Suprapubic skin (tissue), 4 donors: Measurements from ENCODE around the gene EOMES. TPM values are rescaled to one million over a fixed set of nuclear protein-coding genes. Genes with fewer than 3 reads are reported as not detected.

Experiments
- DNase-seq, 2 donors: peaks; one replicate each; pipeline ENCODE4 v3.0.0-alpha.2; 2019; ENCODE audit warnings: low spot score in 2 of 2
- H3K27ac ChIP-seq: fragments of 200-600 bp; sonication (generic); one replicate; pipeline ENCODE4 v1.5.1; 2019
- H3K27me3 ChIP-seq: fragments of 200-600 bp; sonication (generic); one replicate; pipeline ENCODE4 v1.5.1; 2019
- H3K36me3 ChIP-seq: fragments of 200-600 bp; sonication (generic); one replicate; pipeline ENCODE4 v1.5.1; 2019
- H3K4me1 ChIP-seq: fragments of 200-600 bp; sonication (generic); one replicate; pipeline ENCODE4 v1.5.1; 2019
- H3K4me3 ChIP-seq: fragments of 200-600 bp; sonication (generic); one replicate; pipeline ENCODE4 v1.5.1; 2019; ENCODE audit warnings: mild to moderate bottlenecking
- H3K9me3 ChIP-seq: fragments of 200-600 bp; sonication (generic); one replicate; pipeline ENCODE4 v1.5.1; 2019
- EP300 ChIP-seq: sonication (generic); formaldehyde crosslinking; IDR thresholded peaks from one replicate; pipeline ENCODE4 v1.6.1; 2017; ENCODE audit warnings: antibody characterized with exemption
- POLR2A ChIP-seq, 2 donors: fragments of 450-650 bp; IDR thresholded peaks; one replicate each; pipeline ENCODE4 v1.6.1; 2017; ENCODE audit warnings: antibody characterized with exemption in 2 of 2, mild to moderate bottlenecking in 2 of 2, moderate library complexity in 2 of 2
- POLR2AphosphoS5 ChIP-seq, 3 donors: sonication (generic); formaldehyde crosslinking; IDR thresholded peaks; one replicate each; pipeline ENCODE4 v1.6.1; 2017; ENCODE audit warnings: antibody characterized with exemption in 3 of 3
- WGBS: methylation state at CpG from one replicate; pipeline ENCODE4 v1.1.5; 2018; 5-methylcytosine and 5-hydroxymethylcytosine counted together
- total RNA-seq, 4 donors: library from RNA; depleted of rRNA; stranded (reverse); fragments of >200 nt; gene quantifications; one replicate each; pipeline ENCODE4 v1.1.0, GENCODE V29; 2016
- TF ChIP-seq, protein P1 (sequence below), 2 donors: fragments of 200-600 bp in 1 of 2; fragments of 450-650 bp in 1 of 2; sonication (generic) in 1 of 2; IDR thresholded peaks; one replicate each; pipeline ENCODE4 v1.5.1; 2016 to 2019; ENCODE audit warnings: antibody characterized with exemption in 2 of 2, mild to moderate bottlenecking in 1 of 2, moderate library complexity in 1 of 2

EOMES gene
- total RNA-seq, 4 donors from 2014 or later, result not detected

DNA sequence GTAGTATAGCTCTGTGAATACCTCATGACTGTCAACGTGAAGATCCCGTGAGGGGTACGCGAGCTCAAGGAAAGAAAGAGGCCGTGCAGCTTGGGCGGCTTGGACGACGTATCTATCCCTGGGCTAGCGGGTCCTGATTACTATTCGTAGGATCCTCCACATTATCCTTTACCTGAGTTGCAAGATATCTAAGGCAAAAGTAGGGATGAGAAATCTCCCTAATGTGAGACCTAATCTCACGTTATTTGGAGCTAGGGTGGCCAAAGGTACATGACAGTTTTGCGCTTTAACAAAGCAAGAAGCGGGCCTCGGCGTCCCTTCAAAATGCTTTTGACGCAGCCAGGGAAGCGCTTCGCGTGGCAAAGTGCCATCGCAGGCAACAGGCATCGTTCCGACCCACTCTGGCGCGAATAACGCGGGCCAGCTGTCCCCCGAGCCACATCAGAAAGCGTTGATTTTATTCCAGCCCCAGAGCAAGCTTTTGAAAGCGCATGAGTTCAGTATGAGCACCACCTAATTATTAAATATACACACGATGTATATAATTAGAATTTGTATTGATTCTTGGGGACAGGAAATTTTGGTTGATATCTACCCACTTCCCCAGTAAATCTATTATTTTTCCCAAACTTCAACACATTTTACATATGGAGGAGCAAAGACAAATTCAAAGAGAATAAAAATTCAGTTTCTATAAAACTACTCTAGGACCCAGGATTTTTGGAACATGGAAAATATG lies 2.5 kb upstream of the EOMES start:
- no peak overlapping the region for H3K4me3 ChIP-seq
- TF ChIP-seq, protein P1, sequence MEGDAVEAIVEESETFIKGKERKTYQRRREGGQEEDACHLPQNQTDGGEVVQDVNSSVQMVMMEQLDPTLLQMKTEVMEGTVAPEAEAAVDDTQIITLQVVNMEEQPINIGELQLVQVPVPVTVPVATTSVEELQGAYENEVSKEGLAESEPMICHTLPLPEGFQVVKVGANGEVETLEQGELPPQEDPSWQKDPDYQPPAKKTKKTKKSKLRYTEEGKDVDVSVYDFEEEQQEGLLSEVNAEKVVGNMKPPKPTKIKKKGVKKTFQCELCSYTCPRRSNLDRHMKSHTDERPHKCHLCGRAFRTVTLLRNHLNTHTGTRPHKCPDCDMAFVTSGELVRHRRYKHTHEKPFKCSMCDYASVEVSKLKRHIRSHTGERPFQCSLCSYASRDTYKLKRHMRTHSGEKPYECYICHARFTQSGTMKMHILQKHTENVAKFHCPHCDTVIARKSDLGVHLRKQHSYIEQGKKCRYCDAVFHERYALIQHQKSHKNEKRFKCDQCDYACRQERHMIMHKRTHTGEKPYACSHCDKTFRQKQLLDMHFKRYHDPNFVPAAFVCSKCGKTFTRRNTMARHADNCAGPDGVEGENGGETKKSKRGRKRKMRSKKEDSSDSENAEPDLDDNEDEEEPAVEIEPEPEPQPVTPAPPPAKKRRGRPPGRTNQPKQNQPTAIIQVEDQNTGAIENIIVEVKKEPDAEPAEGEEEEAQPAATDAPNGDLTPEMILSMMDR (IDR thresholded peaks at IDR 0.05), result no peak
- no peak for TF ChIP-seq POLR2A (IDR thresholded peaks at IDR 0.05)
- TF ChIP-seq POLR2AphosphoS5 (IDR thresholded peaks at IDR 0.05), result no peak
- DNase-seq, result no peak
- H3K9me3 ChIP-seq, result no peaks in the 10 kb centered on the region
- no peaks in the 10 kb centered on the region for H3K36me3 ChIP-seq
- H3K27me3 ChIP-seq, result peaks cover 100% of the 10 kb centered on the region
- peaks cover 50% of the 10 kb centered on the region for H3K4me1 ChIP-seq
- no peak overlapping the region for H3K27ac ChIP-seq
- WGBS, result 11% methylated on average over 30 of the region's 30 CpGs

- 7% methylated on average over 37 of the region's 37 CpGs for WGBS
- Histone ChIP-seq H3K4me3 (peak overlapping the region; percentile 21), H3K36me3 (no peaks in the 10 kb centered on the region), H3K27ac (no peak overlapping the region), H3K4me1 (peaks cover 43% of the 10 kb centered on the region), H3K9me3 (no peaks in the 10 kb centered on the region), H3K27me3 (peaks cover 100% of the 10 kb centered on the region)
- TF ChIP-seq, protein P1 (IDR thresholded peaks at IDR 0.05), result no peak
- TF ChIP-seq POLR2AphosphoS5 (IDR thresholded peaks at IDR 0.05), result no peak
- no peak for TF ChIP-seq EP300
- TF ChIP-seq POLR2A (IDR thresholded peaks at IDR 0.05), result no peak
- DNase-seq, result no peak
Measured at GRCh38 chr3:27723815-27724458, 1.8 kb upstream of the EOMES start.

- no peak for DNase-seq
- H3K36me3 ChIP-seq, result no peaks in the 10 kb centered on the region
- 5% methylated on average over 15 of the region's 15 CpGs for WGBS
- no peaks in the 10 kb centered on the region for H3K9me3 ChIP-seq
- peaks cover 38% of the 10 kb centered on the region for H3K4me1 ChIP-seq
- no peak overlapping the region for H3K27ac ChIP-seq
- H3K4me3 ChIP-seq, result peak overlapping the region; percentile 21
- peaks cover 97% of the 10 kb centered on the region for H3K27me3 ChIP-seq
- TF ChIP-seq EP300 (no peak), POLR2AphosphoS5 (IDR thresholded peaks at IDR 0.05) (no peak), POLR2A (IDR thresholded peaks at IDR 0.05) (no peak)
- TF ChIP-seq, protein P1 (IDR thresholded peaks at IDR 0.05), result no peak
Measured at GRCh38 chr3:27723456-27723814, 1.3 kb upstream of the EOMES start.

GRCh38 chr3:27723001-27723445 lies 900 bp upstream of the EOMES start:
- no peak for DNase-seq
- TF ChIP-seq, protein P1 (IDR thresholded peaks at IDR 0.05), result no peak
- no peak for TF ChIP-seq POLR2A (IDR thresholded peaks at IDR 0.05)
- TF ChIP-seq EP300, result no peak
- TF ChIP-seq POLR2AphosphoS5 (IDR thresholded peaks at IDR 0.05), result no peak
- H3K27ac ChIP-seq, result no peak overlapping the region
- no peaks in the 10 kb centered on the region for H3K9me3 ChIP-seq
- peaks cover 97% of the 10 kb centered on the region for H3K27me3 ChIP-seq
- 5% methylated on average over 13 of the region's 13 CpGs for WGBS
- H3K36me3 ChIP-seq, result no peaks in the 10 kb centered on the region
- peaks cover 36% of the 10 kb centered on the region for H3K4me1 ChIP-seq
- H3K4me3 ChIP-seq, result peak overlapping the region; percentile 21

- no peak for DNase-seq
Measured at GRCh38 chr3:27720899-27721716, 1.0 kb downstream of the EOMES start.

More at GRCh38 chr3:27720899-27721716, 1.0 kb downstream of the EOMES start:
- peaks cover 96% of the 10 kb centered on the region for H3K27me3 ChIP-seq
- WGBS, result 2% methylated on average over 38 of the region's 64 CpGs
- H3K27ac ChIP-seq, result no peak overlapping the region
- no peaks in the 10 kb centered on the region for H3K9me3 ChIP-seq
- H3K4me3 ChIP-seq, result peak overlapping the region; percentile 44
- TF ChIP-seq POLR2A (IDR thresholded peaks at IDR 0.05) (no peak), EP300 (no peak), POLR2AphosphoS5 (IDR thresholded peaks at IDR 0.05) (no peak)
- TF ChIP-seq, protein P1 (IDR thresholded peaks at IDR 0.05), result no peak
- H3K4me1 ChIP-seq, result peaks cover 36% of the 10 kb centered on the region
- no peaks in the 10 kb centered on the region for H3K36me3 ChIP-seq
